Smooth muscle cell (in vitro differentiated cells): ENCODE measurements around the gene SAMD10. TPM values are rescaled to one million over a fixed set of nuclear protein-coding genes. Genes with fewer than 3 reads are reported as not detected.

Source experiments
- DNase-seq: peaks from one replicate; lab custom pipeline; 2025; ENCODE audit not compliant: unreplicated experiment; lab: John Stamatoyannopoulos, UW
- H2AFZ ChIP-seq: fragments of 200-600 bp; sonication (generic); 2 replicates; pipeline ENCODE4 v1.6.0; 2016; ENCODE audit warnings: antibody characterized with exemption, low read depth, mild to moderate bottlenecking
- H3F3A ChIP-seq: fragments of 200-600 bp; sonication (generic); 2 replicates; pipeline ENCODE4 v1.6.0; 2017; ENCODE audit warnings: antibody characterized with exemption, low read depth
- H3K27ac ChIP-seq: fragments of 200-600 bp; sonication (generic); 2 replicates; pipeline ENCODE4 v1.5.1; 2016; ENCODE audit warnings: low read depth, mild to moderate bottlenecking
- H3K27me3 ChIP-seq: fragments of 200-600 bp; sonication (generic); 2 replicates; pipeline ENCODE4 v1.6.1; 2016; ENCODE audit warnings: low read depth, mild to moderate bottlenecking
- H3K36me3 ChIP-seq: fragments of 200-600 bp; sonication (generic); 2 replicates; pipeline ENCODE4 v1.5.1; 2016; ENCODE audit warnings: low read depth
- H3K4me1 ChIP-seq: fragments of 200-600 bp; sonication (generic); 2 replicates; pipeline ENCODE4 v1.5.1; 2016; ENCODE audit warnings: low read depth
- H3K4me2 ChIP-seq: fragments of 200-600 bp; sonication (generic); 2 replicates; pipeline ENCODE4 v1.6.0; 2016; ENCODE audit warnings: mild to moderate bottlenecking
- H3K4me3 ChIP-seq: fragments of 200-600 bp; sonication (generic); 2 replicates; pipeline ENCODE4 v1.5.1; 2016; ENCODE audit warnings: mild to moderate bottlenecking
- H3K79me2 ChIP-seq: fragments of 200-600 bp; sonication (generic); 2 replicates; pipeline ENCODE4 v1.6.0; 2016; ENCODE audit warnings: low read depth, mild to moderate bottlenecking
- H3K9ac ChIP-seq: fragments of 200-600 bp; sonication (generic); 2 replicates; pipeline ENCODE4 v1.6.0; 2016; ENCODE audit warnings: low read depth
- H3K9me3 ChIP-seq: fragments of 200-600 bp; sonication (generic); replicated peaks from 2 replicates; pipeline ENCODE4 v1.5.1; 2016; ENCODE audit warnings: low read depth
- H4K20me1 ChIP-seq: fragments of 200-600 bp; sonication (generic); 2 replicates; pipeline ENCODE4 v1.6.0; 2016; ENCODE audit warnings: low read depth
- WGBS: methylation state at CpG from one replicate; pipeline ENCODE4 v1.1.7; 2016; ENCODE audit warnings: low lambda C conversion rate; 5-methylcytosine and 5-hydroxymethylcytosine counted together
- polyA plus RNA-seq: library from polyadenylated mRNA; unstranded; fragments of >200 nt; fragmentation: Nextera tagmentation; extraction: Ambion mirVana; gene quantifications from 2 replicates; pipeline ENCODE4 v1.2.1, GENCODE V29; 2016
- total RNA-seq: library from RNA; depleted of rRNA; stranded (reverse); fragments of >200 nt; gene quantifications from 2 replicates; pipeline ENCODE4 v1.2.3, GENCODE V29; 2014
- TF ChIP-seq, protein P1 (sequence below): fragments of 200-600 bp; sonication (generic); IDR thresholded peaks from 2 replicates; pipeline ENCODE4 v1.5.1; 2017; ENCODE audit warnings: borderline replicate concordance, mild to moderate bottlenecking, antibody characterized with exemption; ENCODE audit not compliant: insufficient read depth, poor library complexity, severe bottlenecking

The SAMD10 gene
- total and polyA plus RNA-seq, 2 experiments from 2014 or later = 0.13 to 1.2 TPM

DNA sequence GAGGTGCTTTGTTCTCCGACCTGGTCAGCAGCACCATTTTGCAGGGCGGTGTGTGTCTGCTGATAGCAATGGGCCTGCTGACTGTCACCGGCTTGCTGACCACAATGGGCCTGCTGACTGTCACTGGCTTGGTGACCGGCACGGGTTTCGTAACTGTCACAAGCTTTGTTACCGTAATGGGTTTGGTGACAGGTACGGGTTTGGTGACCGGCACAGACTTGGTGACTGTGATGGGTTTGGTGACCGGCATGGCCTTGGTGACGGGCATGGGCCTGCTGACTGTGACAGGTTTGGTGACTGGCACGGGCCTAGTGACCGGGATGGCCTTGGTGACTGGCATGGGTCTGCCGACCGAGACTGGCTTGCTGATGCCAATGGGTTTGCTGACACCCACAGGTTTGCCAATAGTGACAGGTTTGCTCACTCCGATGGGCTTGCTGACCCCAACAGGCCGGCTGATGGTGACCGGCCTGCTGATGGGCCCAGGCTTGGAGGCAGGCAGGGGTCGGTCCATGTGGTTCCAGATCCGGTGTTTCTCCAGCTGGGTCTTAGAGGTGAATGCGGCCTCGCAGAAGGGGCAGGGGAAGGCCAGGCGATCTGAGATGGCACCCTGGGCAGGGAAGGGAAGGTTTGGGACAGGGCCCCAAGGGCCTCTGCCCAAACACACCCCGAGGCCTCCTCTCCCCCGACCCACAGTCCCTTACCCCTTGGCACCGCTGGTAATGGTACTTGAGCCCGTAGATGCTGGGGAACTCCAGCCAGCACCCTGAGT, 13.1 kb downstream of the SAMD10 start:
- TF ChIP-seq, protein P1, sequence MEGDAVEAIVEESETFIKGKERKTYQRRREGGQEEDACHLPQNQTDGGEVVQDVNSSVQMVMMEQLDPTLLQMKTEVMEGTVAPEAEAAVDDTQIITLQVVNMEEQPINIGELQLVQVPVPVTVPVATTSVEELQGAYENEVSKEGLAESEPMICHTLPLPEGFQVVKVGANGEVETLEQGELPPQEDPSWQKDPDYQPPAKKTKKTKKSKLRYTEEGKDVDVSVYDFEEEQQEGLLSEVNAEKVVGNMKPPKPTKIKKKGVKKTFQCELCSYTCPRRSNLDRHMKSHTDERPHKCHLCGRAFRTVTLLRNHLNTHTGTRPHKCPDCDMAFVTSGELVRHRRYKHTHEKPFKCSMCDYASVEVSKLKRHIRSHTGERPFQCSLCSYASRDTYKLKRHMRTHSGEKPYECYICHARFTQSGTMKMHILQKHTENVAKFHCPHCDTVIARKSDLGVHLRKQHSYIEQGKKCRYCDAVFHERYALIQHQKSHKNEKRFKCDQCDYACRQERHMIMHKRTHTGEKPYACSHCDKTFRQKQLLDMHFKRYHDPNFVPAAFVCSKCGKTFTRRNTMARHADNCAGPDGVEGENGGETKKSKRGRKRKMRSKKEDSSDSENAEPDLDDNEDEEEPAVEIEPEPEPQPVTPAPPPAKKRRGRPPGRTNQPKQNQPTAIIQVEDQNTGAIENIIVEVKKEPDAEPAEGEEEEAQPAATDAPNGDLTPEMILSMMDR = no peak
- no peak for DNase-seq
- Histone ChIP-seq H3K36me3 (no peaks in the 10 kb centered on the region), H4K20me1 (no peaks in the 10 kb centered on the region), H3K4me2 (no peak overlapping the region), H3K9ac (no peak overlapping the region), H3K9me3 (no peaks in the 10 kb centered on the region), H3K79me2 (peaks cover 3% of the 10 kb centered on the region), H3F3A (no peaks in the 10 kb centered on the region), H3K27ac (no peak overlapping the region), H3K4me1 (peaks cover 12% of the 10 kb centered on the region), H3K4me3 (no peak overlapping the region), H3K27me3 (no peaks in the 10 kb centered on the region), H2AFZ (no peak overlapping the region)
- 96% methylated on average over 23 of the region's 27 CpGs for WGBS

DNA sequence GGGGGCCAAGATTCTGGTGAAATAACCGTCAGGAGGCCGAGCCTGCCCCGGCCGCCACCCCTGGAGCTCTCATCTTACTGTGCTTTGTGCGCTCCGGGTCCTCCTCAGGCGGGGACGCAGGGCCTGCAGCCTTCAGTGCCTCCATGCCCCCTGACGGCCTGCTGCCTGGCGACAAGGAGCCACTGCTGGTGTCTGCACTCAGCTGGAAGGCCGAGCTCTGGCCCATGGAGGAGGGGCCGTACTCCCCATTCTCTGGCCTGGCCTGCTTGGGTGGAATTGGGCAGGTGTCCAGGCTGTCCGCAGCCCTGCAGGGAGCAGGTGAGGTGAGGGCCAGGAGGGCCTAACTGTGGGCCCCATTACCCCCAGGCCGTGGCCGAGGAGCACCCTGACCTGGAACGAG, 15.0 kb downstream of the SAMD10 start:
- H3K79me2 ChIP-seq = peaks cover 3% of the 10 kb centered on the region
- no peak for DNase-seq
- H3K4me3 ChIP-seq = no peak overlapping the region
- peaks cover 7% of the 10 kb centered on the region for H3K4me1 ChIP-seq
- no peaks in the 10 kb centered on the region for H4K20me1 ChIP-seq
- H2AFZ ChIP-seq = no peak overlapping the region
- H3K27me3 ChIP-seq = no peaks in the 10 kb centered on the region
- H3K9ac ChIP-seq = no peak overlapping the region
- TF ChIP-seq, protein P1 = no peak
- no peaks in the 10 kb centered on the region for H3F3A ChIP-seq
- no peaks in the 10 kb centered on the region for H3K36me3 ChIP-seq
- no peaks in the 10 kb centered on the region for H3K9me3 ChIP-seq
- 96% methylated on average over 16 of the region's 16 CpGs for WGBS
- H3K4me2 ChIP-seq = no peak overlapping the region
- no peak overlapping the region for H3K27ac ChIP-seq

GRCh38 chr20:63963784-63964301, 15.6 kb downstream of the SAMD10 start:
- H3K9me3 ChIP-seq = no peaks in the 10 kb centered on the region
- H4K20me1 ChIP-seq = no peaks in the 10 kb centered on the region
- no peaks in the 10 kb centered on the region for H3F3A ChIP-seq
- DNase-seq = no peak
- H2AFZ ChIP-seq = no peak overlapping the region
- H3K9ac ChIP-seq = no peak overlapping the region
- no peak overlapping the region for H3K4me3 ChIP-seq
- peaks cover 3% of the 10 kb centered on the region for H3K4me1 ChIP-seq
- H3K36me3 ChIP-seq = no peaks in the 10 kb centered on the region
- 97% methylated on average over 14 of the region's 16 CpGs for WGBS
- no peaks in the 10 kb centered on the region for H3K27me3 ChIP-seq
- H3K27ac ChIP-seq = no peak overlapping the region
- H3K79me2 ChIP-seq = no peaks in the 10 kb centered on the region
- no peak overlapping the region for H3K4me2 ChIP-seq
- TF ChIP-seq, protein P1 = no peak
